H9 (cell line): ENCODE data around the gene ANKRD35. TPM values are rescaled to one million over a fixed set of nuclear protein-coding genes. Genes with fewer than 3 reads are reported as not detected.

ENCODE experiments used
- DNase-seq: peaks from one replicate; pipeline ENCODE4 v3.0.0-alpha.2; 2017
- H2AFZ ChIP-seq: one replicate; pipeline ENCODE4 v1.6.1; 2013; ENCODE audit warnings: mild to moderate bottlenecking, low read length, control low read depth, moderate library complexity
- H2AK5ac ChIP-seq: 2 replicates; pipeline ENCODE4 v1.6.1; 2013; ENCODE audit warnings: low read length, control low read depth, mixed read lengths; ENCODE audit not compliant: insufficient read length
- H2BK120ac ChIP-seq: one replicate; pipeline ENCODE4 v1.6.1; 2013; ENCODE audit warnings: low read depth, mild to moderate bottlenecking, low read length, control low read depth, inconsistent platforms; ENCODE audit not compliant: poor library complexity, severe bottlenecking
- H2BK12ac ChIP-seq: 2 replicates; pipeline ENCODE4 v1.6.1; 2013; ENCODE audit warnings: low read length, control low read depth, mixed read lengths, low read depth; ENCODE audit not compliant: insufficient read length
- H2BK15ac ChIP-seq: 2 replicates; pipeline ENCODE4 v1.6.1; 2013; ENCODE audit warnings: low read depth, low read length, control low read depth
- H2BK20ac ChIP-seq: one replicate; pipeline ENCODE4 v1.6.1; 2013; ENCODE audit warnings: low read depth, mild to moderate bottlenecking, low read length, control low read depth, inconsistent platforms; ENCODE audit not compliant: poor library complexity, severe bottlenecking
- H2BK5ac ChIP-seq: 2 replicates; pipeline ENCODE4 v1.6.1; 2013; ENCODE audit warnings: low read length, control low read depth, mixed read lengths; ENCODE audit not compliant: insufficient read length
- H3K14ac ChIP-seq: 2 replicates; pipeline ENCODE4 v1.6.1; 2013; ENCODE audit warnings: low read length, control low read depth; ENCODE audit not compliant: insufficient read depth
- H3K18ac ChIP-seq: 2 replicates; pipeline ENCODE4 v1.6.1; 2013; ENCODE audit warnings: low read depth, mild to moderate bottlenecking, mixed read lengths, low read length, control low read depth; ENCODE audit not compliant: insufficient read length
- H3K23ac ChIP-seq: 2 replicates; pipeline ENCODE4 v1.6.1; 2013; ENCODE audit warnings: low read length, control low read depth, mixed read lengths, low read depth; ENCODE audit not compliant: insufficient read length
- H3K23me2 ChIP-seq: 2 replicates; pipeline ENCODE4 v1.6.1; 2013; ENCODE audit warnings: low read depth, mild to moderate bottlenecking, mixed read lengths, low read length, control low read depth; ENCODE audit not compliant: insufficient read length, poor library complexity, severe bottlenecking
- H3K27ac ChIP-seq: 2 replicates; pipeline ENCODE4 v1.5.1; 2013; ENCODE audit warnings: low read length, control low read depth, mixed read lengths, low read depth; ENCODE audit not compliant: insufficient read length
- H3K27me3 ChIP-seq: 2 replicates; pipeline ENCODE4 v1.6.1; 2013; ENCODE audit warnings: low read length, control low read depth, inconsistent platforms; ENCODE audit not compliant: insufficient read depth
- H3K4ac ChIP-seq: 2 replicates; pipeline ENCODE4 v1.6.1; 2013; ENCODE audit warnings: low read depth, mild to moderate bottlenecking, control low read depth, inconsistent platforms, low read length, moderate library complexity
- H3K4me1 ChIP-seq: 2 replicates; pipeline ENCODE4 v1.6.1; 2013; ENCODE audit warnings: low read length, control low read depth, inconsistent platforms; ENCODE audit not compliant: insufficient read depth
- H3K4me2 ChIP-seq: 2 replicates; pipeline ENCODE4 v1.6.1; 2013; ENCODE audit warnings: low read length, control low read depth, mixed read lengths; ENCODE audit not compliant: insufficient read length, insufficient read depth
- H3K56ac ChIP-seq: 2 replicates; pipeline ENCODE4 v1.6.1; 2013; ENCODE audit warnings: low read depth, mild to moderate bottlenecking, mixed read lengths, low read length, control low read depth; ENCODE audit not compliant: insufficient read length
- H3K79me1 ChIP-seq: 2 replicates; pipeline ENCODE4 v1.6.1; 2013; ENCODE audit warnings: low read depth, mild to moderate bottlenecking, moderate library complexity, low read length, control low read depth, inconsistent platforms; ENCODE audit not compliant: insufficient read depth, poor library complexity, severe bottlenecking
- H3K79me2 ChIP-seq: 2 replicates; pipeline ENCODE4 v1.6.1; 2013; ENCODE audit warnings: low read length, control low read depth, inconsistent platforms; ENCODE audit not compliant: insufficient read depth
- H3K9ac ChIP-seq: 2 replicates; pipeline ENCODE4 v1.6.1; 2013; ENCODE audit warnings: low read length, control low read depth, mixed read lengths; ENCODE audit not compliant: insufficient read length; ENCODE audit errors: extremely low read depth
- H3K9me3 ChIP-seq: one replicate; pipeline ENCODE4 v1.6.1; 2013; ENCODE audit warnings: low read depth, low read length, inconsistent platforms; ENCODE audit not compliant: control insufficient read depth
- H3T11ph ChIP-seq: one replicate; pipeline ENCODE4 v1.6.1; 2013; ENCODE audit warnings: mild to moderate bottlenecking, low read length, control low read depth, inconsistent platforms
- H4K20me1 ChIP-seq: one replicate; pipeline ENCODE4 v1.6.1; 2013; ENCODE audit not compliant: control insufficient read depth, insufficient read length, insufficient read depth
- H4K5ac ChIP-seq: 2 replicates; pipeline ENCODE4 v1.6.1; 2013; ENCODE audit warnings: low read depth, mild to moderate bottlenecking, mixed read lengths, low read length, control low read depth; ENCODE audit not compliant: insufficient read length
- H4K8ac ChIP-seq: replicated peaks from 2 replicates; pipeline ENCODE4 v1.6.1; 2013; ENCODE audit warnings: low read length, control low read depth, mixed read lengths, low read depth; ENCODE audit not compliant: insufficient read length
- H4K91ac ChIP-seq: 2 replicates; pipeline ENCODE4 v1.6.1; 2013; ENCODE audit warnings: low read depth, mild to moderate bottlenecking, moderate library complexity, mixed read lengths, low read length, control low read depth; ENCODE audit not compliant: insufficient read length
- H3K27ac Mint-ChIP-seq, 3 experiments: 2 replicates in 2 of 3; 3 replicates in 1 of 3; pipeline ENCODE4 v1.8.0; 2020 to 2021; ENCODE audit warnings: mixed read lengths in 3 of 3, mild to moderate bottlenecking in 1 of 3, moderate library complexity in 1 of 3
- H3K27me3 Mint-ChIP-seq: 2 replicates; pipeline ENCODE4 v1.8.0; 2021; ENCODE audit warnings: low read depth, mild to moderate bottlenecking, moderate library complexity, mixed read lengths
- H3K36me3 Mint-ChIP-seq, 3 experiments: 2 replicates in 2 of 3; 3 replicates in 1 of 3; pipeline ENCODE4 v1.8.0; 2020 to 2021; ENCODE audit warnings: low read depth in 3 of 3, mixed read lengths in 3 of 3; ENCODE audit not compliant: insufficient read depth in 1 of 3
- H3K4me1 Mint-ChIP-seq, 2 experiments: 2 replicates each; pipeline ENCODE4 v1.8.0; 2020; ENCODE audit warnings: mixed read lengths in 2 of 2
- H3K4me3 Mint-ChIP-seq, 2 experiments: 2 replicates in 1 of 2; 3 replicates in 1 of 2; pipeline ENCODE4 v1.8.0; 2020 to 2021; ENCODE audit warnings: mild to moderate bottlenecking in 2 of 2, mixed read lengths in 2 of 2, moderate library complexity in 1 of 2
- H3K9me3 Mint-ChIP-seq, 2 experiments: 2 replicates in 1 of 2; 3 replicates in 1 of 2; pipeline ENCODE4 v1.8.0; 2020; ENCODE audit warnings: mild to moderate bottlenecking in 2 of 2, mixed read lengths in 2 of 2, moderate library complexity in 1 of 2
- WGBS: extraction: QIAGEN DNeasy Blood & Tissue Kit; methylation state at CpG from one replicate; pipeline ENCODE4 v1.1.7; 2013; ENCODE audit warnings: missing lambda C conversion rate, low lambda C conversion rate, mixed read lengths; ENCODE audit not compliant: insufficient read length; ENCODE audit errors: extremely low coverage; 5-methylcytosine and 5-hydroxymethylcytosine counted together
- total RNA-seq: library from RNA; stranded (reverse); gene quantifications from 2 replicates; pipeline ENCODE4 v1.2.1, GENCODE V29; 2021
- TF ChIP-seq, protein P1 (sequence below): fragments of 200-600 bp; sonication (generic); conservative IDR thresholded peaks from 3 replicates; pipeline ENCODE4 v1.8.0; 2021; ENCODE audit warnings: antibody characterized with exemption, mild to moderate bottlenecking

Gene ANKRD35
- total RNA-seq, 1 experiment from 2014 or later = 0.28 TPM

DNA sequence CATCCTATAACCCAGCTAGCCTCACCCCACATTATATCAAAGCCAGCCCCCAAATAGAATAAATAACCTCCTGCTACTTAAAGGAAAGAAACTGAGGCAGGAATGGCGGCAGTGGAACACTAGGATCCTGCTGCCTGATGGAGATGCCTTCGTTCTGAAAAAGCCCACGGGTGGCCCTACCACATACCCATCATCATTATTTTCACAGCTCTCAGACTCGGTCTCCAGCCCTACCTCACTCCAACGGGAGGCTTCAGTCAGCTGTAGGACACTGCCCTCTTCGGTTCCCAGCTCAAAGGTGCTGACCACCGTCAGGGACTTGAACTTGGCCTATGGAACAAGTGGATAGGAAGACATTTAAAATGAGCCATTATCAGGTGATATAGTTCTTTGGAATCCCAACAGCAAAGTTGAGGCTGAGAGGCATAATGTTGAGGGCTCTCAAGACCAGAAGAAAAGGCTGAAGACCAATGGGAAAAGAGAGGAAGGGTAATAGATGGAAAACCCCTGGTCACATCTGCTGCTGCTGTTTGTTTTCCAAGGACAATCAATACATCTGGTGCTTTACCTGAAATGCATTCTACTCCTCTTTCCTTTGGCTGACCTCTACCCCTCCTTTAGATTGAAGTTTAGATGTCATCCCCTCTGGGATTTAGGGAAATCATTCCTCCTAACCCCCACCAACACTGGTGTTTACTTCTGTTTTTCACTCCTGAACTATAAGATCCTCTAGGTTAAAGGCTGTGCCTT is 7.8 kb upstream of the ANKRD35 start:
- no peak overlapping the region for H3K14ac ChIP-seq
- H2AK5ac ChIP-seq = no peak overlapping the region
- no peak overlapping the region for H3K23ac ChIP-seq
- Mint-ChIP-seq H3K4me1 (peaks cover 4 to 9% of the 10 kb centered on the region in 2 experiments), H3K4me3 (no peak overlapping the region), H3K36me3 (no peaks in the 10 kb centered on the region), H3K9me3 (no peaks in the 10 kb centered on the region), H3K27ac (no peak overlapping the region), H3K27me3 (peaks cover 20% of the 10 kb centered on the region)
- no CpG with 5 or more reads among the region's 7 CpGs for WGBS
- H4K91ac ChIP-seq = no peak overlapping the region
- H2BK5ac ChIP-seq = no peak overlapping the region
- H3K4me1 ChIP-seq = no peaks in the 10 kb centered on the region
- no peak overlapping the region for H3K4me2 ChIP-seq
- no peak overlapping the region for H2AFZ ChIP-seq
- no peak overlapping the region for H3K18ac ChIP-seq
- H3T11ph ChIP-seq = no peak overlapping the region
- no peak overlapping the region for H3K9ac ChIP-seq
- DNase-seq = no peak
- no peaks in the 10 kb centered on the region for H4K20me1 ChIP-seq
- H3K27me3 ChIP-seq = no peaks in the 10 kb centered on the region
- no peaks in the 10 kb centered on the region for H3K79me2 ChIP-seq
- H2BK120ac ChIP-seq = no peak overlapping the region
- no peak overlapping the region; the same call in 1 of the 2 replicates for H2BK15ac ChIP-seq
- no peak overlapping the region for H3K56ac ChIP-seq
- H2BK20ac ChIP-seq = no peak overlapping the region
- no peaks in the 10 kb centered on the region for H3K79me1 ChIP-seq
- no peak overlapping the region for H3K4ac ChIP-seq
- H3K27ac ChIP-seq = no peak overlapping the region
- no peak overlapping the region for H2BK12ac ChIP-seq
- TF ChIP-seq, protein P1, sequence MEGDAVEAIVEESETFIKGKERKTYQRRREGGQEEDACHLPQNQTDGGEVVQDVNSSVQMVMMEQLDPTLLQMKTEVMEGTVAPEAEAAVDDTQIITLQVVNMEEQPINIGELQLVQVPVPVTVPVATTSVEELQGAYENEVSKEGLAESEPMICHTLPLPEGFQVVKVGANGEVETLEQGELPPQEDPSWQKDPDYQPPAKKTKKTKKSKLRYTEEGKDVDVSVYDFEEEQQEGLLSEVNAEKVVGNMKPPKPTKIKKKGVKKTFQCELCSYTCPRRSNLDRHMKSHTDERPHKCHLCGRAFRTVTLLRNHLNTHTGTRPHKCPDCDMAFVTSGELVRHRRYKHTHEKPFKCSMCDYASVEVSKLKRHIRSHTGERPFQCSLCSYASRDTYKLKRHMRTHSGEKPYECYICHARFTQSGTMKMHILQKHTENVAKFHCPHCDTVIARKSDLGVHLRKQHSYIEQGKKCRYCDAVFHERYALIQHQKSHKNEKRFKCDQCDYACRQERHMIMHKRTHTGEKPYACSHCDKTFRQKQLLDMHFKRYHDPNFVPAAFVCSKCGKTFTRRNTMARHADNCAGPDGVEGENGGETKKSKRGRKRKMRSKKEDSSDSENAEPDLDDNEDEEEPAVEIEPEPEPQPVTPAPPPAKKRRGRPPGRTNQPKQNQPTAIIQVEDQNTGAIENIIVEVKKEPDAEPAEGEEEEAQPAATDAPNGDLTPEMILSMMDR = no peak
- no peak overlapping the region for H4K8ac ChIP-seq
- no peaks in the 10 kb centered on the region for H3K9me3 ChIP-seq
- peaks cover 4% of the 10 kb centered on the region for H3K23me2 ChIP-seq
- H4K5ac ChIP-seq = no peak overlapping the region
